Endometrial microvascular endothelial cells (primary cell): ENCODE data around the gene SPZ1. TPM values are rescaled to one million over a fixed set of nuclear protein-coding genes. Genes with fewer than 3 reads are reported as not detected.
"Not testable (repeated sequence)": the region's sequence is repeated elsewhere in the genome, so short reads cannot be mapped to it uniquely, and the experiment has no call there.

Experiments
- in situ Hi-C: cut with HindIII; loops from 2 replicates; pipeline ENCODE4 v1.10.0; 2017; ENCODE audit warnings: low sequenced_read_pairs, low pct_unique_long_range_greater_than_20kb; ENCODE audit errors: inconsistent ontology term
- total RNA-seq: library from RNA; depleted of rRNA; stranded (reverse); fragments of >200 nt; gene quantifications from one replicate; pipeline ENCODE4 v1.2.3, GENCODE V29; 2015; ENCODE audit errors: inconsistent ontology term

SPZ1 gene
- total RNA-seq = not detected

GRCh38 chr5:80319702-80320101 lies at the start of gene SPZ1:
Gene SPZ1, plus strand, starts transcription at chr5:80320002. Its CDS starts 214 bp downstream, at chr5:80320216.
- in situ Hi-C loops = no loop called here

GRCh38 chr5:80270543-80270942 lies 49.3 kb upstream of the SPZ1 start:
- in situ Hi-C loops = not testable (repeated sequence)

- in situ Hi-C loops = no loop called here
These were observed 44.5 kb upstream of the SPZ1 start for GRCh38 chr5:80275347-80275746.

- in situ Hi-C loops = no loop called here
These were observed 43.6 kb upstream of the SPZ1 start for GRCh38 chr5:80276186-80276585.

GRCh38 chr5:80277191-80277590 lies 42.6 kb upstream of the SPZ1 start:
- in situ Hi-C loops = no loop called here

GRCh38 chr5:80282054-80282453 lies 37.7 kb upstream of the SPZ1 start:
- in situ Hi-C loops = no loop called here

GRCh38 chr5:80283360-80283759 lies 36.4 kb upstream of the SPZ1 start:
- in situ Hi-C loops = no loop called here

- in situ Hi-C loops = no loop called here
These were observed 35.1 kb upstream of the SPZ1 start for GRCh38 chr5:80284720-80285119.

- in situ Hi-C loops = no loop called here
These were observed 31.6 kb upstream of the SPZ1 start for GRCh38 chr5:80288177-80288576.

- in situ Hi-C loops = no loop called here
These were observed 30.5 kb upstream of the SPZ1 start for GRCh38 chr5:80289320-80289719.

- in situ Hi-C loops = no loop called here
These were observed 28.0 kb upstream of the SPZ1 start for GRCh38 chr5:80291761-80292160.

- in situ Hi-C loops = no loop called here
These were observed 23.7 kb upstream of the SPZ1 start for GRCh38 chr5:80296121-80296520.

GRCh38 chr5:80299601-80300000 lies 20.2 kb upstream of the SPZ1 start:
- in situ Hi-C loops = no loop called here

- in situ Hi-C loops = no loop called here
These were observed 19.7 kb upstream of the SPZ1 start for GRCh38 chr5:80300125-80300524.

GRCh38 chr5:80300796-80301195 lies 19.0 kb upstream of the SPZ1 start:
- in situ Hi-C loops = not testable (repeated sequence)

- in situ Hi-C loops = not testable (repeated sequence)
These were observed 18.5 kb upstream of the SPZ1 start for GRCh38 chr5:80301342-80301741.

GRCh38 chr5:80302636-80303035 lies 17.2 kb upstream of the SPZ1 start:
- in situ Hi-C loops = no loop called here

GRCh38 chr5:80308526-80308925 lies 11.3 kb upstream of the SPZ1 start:
- in situ Hi-C loops = no loop called here

- in situ Hi-C loops = no loop called here
These were observed 9.7 kb upstream of the SPZ1 start for GRCh38 chr5:80309871-80310665.

GRCh38 chr5:80315244-80315643 lies 4.6 kb upstream of the SPZ1 start:
- in situ Hi-C loops = no loop called here

- in situ Hi-C loops = no loop called here
These were observed 1.6 kb upstream of the SPZ1 start for GRCh38 chr5:80318212-80318611.
